T-cell (primary cell): ENCODE measurements around the gene VAV2. TPM values are rescaled to one million over a fixed set of nuclear protein-coding genes. Genes with fewer than 3 reads are reported as not detected.

Experiments used
- ATAC-seq, 4 experiments: fragments of 200-7000 bp in 3 of 4; fragments of 150-1000 bp in 1 of 4; cut with Tn5 transposase; replicated peaks in 1 of 4; 1 replicate in 3 of 4; 2 replicates in 1 of 4; pipeline ENCODE4 v1.10.0; 2021; ENCODE audit warnings: moderate library complexity in 3 of 4, mild to moderate bottlenecking in 2 of 4, moderate number of reproducible peaks in 1 of 4
- CTCF ChIA-PET, 2 donors: fragments of 300-600 bp; sonication (Branson Sonifier 250); formaldehyde crosslinking; loops; one replicate each; lab custom pipeline; 2022; ENCODE audit warnings: antibody characterized with exemption in 2 of 2; lab: Charles Lee
- POLR2A ChIA-PET, 2 donors: fragments of 300-600 bp; sonication (Branson Sonifier 250); formaldehyde crosslinking; loops; one replicate each; lab custom pipeline; 2022; ENCODE audit warnings: antibody characterized with exemption in 2 of 2; lab: Charles Lee
- DNase-seq, 35 experiments: peaks; one replicate each; pipeline versions ENCODE4 v3.0.0 to v3.0.0-alpha.2; 2013 to 2023
- H3K27ac ChIP-seq: one replicate; pipeline ENCODE4 v1.5.1; 2013; ENCODE audit warnings: low read length
- H3K27me3 ChIP-seq, 2 experiments: replicated peaks in 1 of 2; 1 replicate in 1 of 2; 2 replicates in 1 of 2; pipeline versions ENCODE4 v1.6.1 to v1.7.0; 2013; ENCODE audit warnings: low read length in 1 of 2, mixed read lengths in 1 of 2; ENCODE audit not compliant: control insufficient read depth in 2 of 2, insufficient read depth in 2 of 2; ENCODE audit errors: extremely low read depth in 1 of 2
- H3K36me3 ChIP-seq, 2 donors: 1 replicate in 1 of 2; 2 replicates in 1 of 2; pipeline versions ENCODE4 v1.6.1 to v1.7.0; 2013; ENCODE audit warnings: low read length in 1 of 2; ENCODE audit not compliant: control insufficient read depth in 2 of 2, insufficient read depth in 1 of 2; ENCODE audit errors: extremely low read depth in 1 of 2
- H3K4me1 ChIP-seq, 2 experiments: 1 replicate in 1 of 2; 2 replicates in 1 of 2; pipeline versions ENCODE4 v1.6.1 to v1.7.0; 2013; ENCODE audit warnings: low read length in 2 of 2, mixed read lengths in 1 of 2; ENCODE audit not compliant: insufficient read depth in 2 of 2, control insufficient read depth in 1 of 2; ENCODE audit errors: extremely low read depth in 1 of 2
- H3K4me3 ChIP-seq, 2 donors: 1 replicate in 1 of 2; 2 replicates in 1 of 2; pipeline versions ENCODE4 v1.5.1 to v1.7.0; 2013; ENCODE audit warnings: mild to moderate bottlenecking in 2 of 2, low read length in 1 of 2, moderate library complexity in 1 of 2; ENCODE audit not compliant: control insufficient read depth in 1 of 2; ENCODE audit errors: extremely low read depth in 1 of 2
- H3K9me3 ChIP-seq: 2 replicates; pipeline ENCODE4 v1.7.0; 2013
- H3K27ac Mint-ChIP-seq, 2 donors: one replicate each; pipeline ENCODE4 v1.8.0; 2020 to 2021; ENCODE audit warnings: mild to moderate bottlenecking in 2 of 2, mixed read lengths in 2 of 2
- H3K27me3 Mint-ChIP-seq, 2 donors: one replicate each; pipeline ENCODE4 v1.8.0; 2021 to 2022; ENCODE audit warnings: mixed read lengths in 2 of 2
- H3K36me3 Mint-ChIP-seq: one replicate; pipeline ENCODE4 v1.8.0; 2021; ENCODE audit warnings: mixed read lengths
- H3K4me1 Mint-ChIP-seq, 3 donors: one replicate each; pipeline ENCODE4 v1.8.0; 2020 to 2022; ENCODE audit warnings: mixed read lengths in 3 of 3, mild to moderate bottlenecking in 1 of 3
- H3K4me3 Mint-ChIP-seq, 3 donors: one replicate each; pipeline ENCODE4 v1.8.0; 2020 to 2022; ENCODE audit warnings: mild to moderate bottlenecking in 3 of 3, mixed read lengths in 3 of 3, moderate library complexity in 3 of 3
- H3K9me3 Mint-ChIP-seq, 3 donors: one replicate each; pipeline ENCODE4 v1.8.0; 2020 to 2022; ENCODE audit warnings: mixed read lengths in 3 of 3
- WGBS: methylation state at CpG from one replicate; pipeline ENCODE4 v1.1.5; 2013; ENCODE audit warnings: missing lambda C conversion rate; ENCODE audit not compliant: insufficient coverage; 5-methylcytosine and 5-hydroxymethylcytosine counted together
- total RNA-seq, 35 experiments: library from RNA in 6 of 35; stranded (reverse) in 6 of 35; fragments of 120-200 nt in 1 of 35; gene quantifications; one replicate each; pipeline versions ENCODE4 v1.2.1 to v1.2.4 and lab custom pipeline; 2013 to 2026

Gene VAV2
- total RNA-seq, 5 donors from 2014 or later (not counting 1 experiment from before 2014, with no cell fraction given), result 1.2 to 7.5 (median 4.9) TPM

DNA sequence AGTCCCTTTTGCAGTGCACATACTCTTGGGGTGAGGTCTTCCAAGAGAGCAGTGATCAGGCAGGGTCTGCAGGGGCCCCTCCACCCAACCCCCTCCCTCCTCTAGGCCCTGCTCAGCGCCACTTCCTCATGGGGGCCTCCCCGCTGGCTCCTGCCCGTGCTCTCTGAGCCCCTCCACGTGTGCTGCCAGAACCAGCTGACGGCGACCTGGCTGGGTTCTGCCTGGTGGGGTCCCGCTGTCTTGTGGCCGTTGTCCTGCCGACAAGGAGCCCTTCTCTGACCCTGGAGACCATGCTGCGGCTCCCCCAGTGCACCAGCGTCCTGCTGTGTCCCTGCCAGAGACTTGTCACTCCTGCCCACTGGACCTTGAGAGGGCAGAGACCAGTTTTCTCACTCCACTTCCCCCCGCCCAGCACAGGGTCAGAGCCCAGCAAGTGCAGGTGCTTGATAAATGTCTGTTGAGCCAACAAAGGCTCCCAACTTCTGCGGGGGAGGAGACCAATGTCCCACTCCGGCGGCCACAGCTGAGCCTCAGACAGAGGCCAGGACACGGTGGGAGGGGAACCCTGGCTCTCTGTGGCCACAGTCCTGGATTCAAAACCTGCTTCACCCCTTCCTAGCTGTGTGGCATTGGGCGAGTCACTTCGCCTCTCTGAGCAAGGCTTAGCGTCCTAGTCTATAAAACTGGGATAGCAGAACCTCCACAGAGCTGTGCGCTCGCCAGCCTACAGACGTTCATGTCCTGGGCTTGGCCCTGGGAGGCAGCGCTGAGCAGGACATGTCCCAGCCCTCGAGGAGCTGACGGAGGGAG lies 278.8 kb downstream of the VAV2 start:
- peaks cover 11 to 47% of the 10 kb centered on the region in 2 experiments for H3K4me1 ChIP-seq
- no peaks in the 10 kb centered on the region for H3K9me3 ChIP-seq
- H3K27ac ChIP-seq, result no peak overlapping the region
- no peaks in the 10 kb centered on the region for H3K36me3 ChIP-seq
- 76% methylated on average over 25 of the region's 25 CpGs for WGBS
- CTCF ChIA-PET, result no interaction called here
- POLR2A ChIA-PET, result no interaction called here
- H3K4me3 ChIP-seq, result no peak overlapping the region
- Mint-ChIP-seq H3K36me3 (no peaks in the 10 kb centered on the region), H3K9me3 (no peaks in the 10 kb centered on the region), H3K4me3 (no peak overlapping the region), H3K27ac (no peak overlapping the region), H3K27me3 (peaks cover 4 to 6% of the 10 kb centered on the region in 2 donors), H3K4me1 (peaks cover 15 to 21% (median 19%) of the 10 kb centered on the region in 3 donors)
- ATAC-seq (no peak), DNase-seq (no peak)
- H3K27me3 ChIP-seq, result peaks cover 0 to 41% of the 10 kb centered on the region in 2 experiments

DNA sequence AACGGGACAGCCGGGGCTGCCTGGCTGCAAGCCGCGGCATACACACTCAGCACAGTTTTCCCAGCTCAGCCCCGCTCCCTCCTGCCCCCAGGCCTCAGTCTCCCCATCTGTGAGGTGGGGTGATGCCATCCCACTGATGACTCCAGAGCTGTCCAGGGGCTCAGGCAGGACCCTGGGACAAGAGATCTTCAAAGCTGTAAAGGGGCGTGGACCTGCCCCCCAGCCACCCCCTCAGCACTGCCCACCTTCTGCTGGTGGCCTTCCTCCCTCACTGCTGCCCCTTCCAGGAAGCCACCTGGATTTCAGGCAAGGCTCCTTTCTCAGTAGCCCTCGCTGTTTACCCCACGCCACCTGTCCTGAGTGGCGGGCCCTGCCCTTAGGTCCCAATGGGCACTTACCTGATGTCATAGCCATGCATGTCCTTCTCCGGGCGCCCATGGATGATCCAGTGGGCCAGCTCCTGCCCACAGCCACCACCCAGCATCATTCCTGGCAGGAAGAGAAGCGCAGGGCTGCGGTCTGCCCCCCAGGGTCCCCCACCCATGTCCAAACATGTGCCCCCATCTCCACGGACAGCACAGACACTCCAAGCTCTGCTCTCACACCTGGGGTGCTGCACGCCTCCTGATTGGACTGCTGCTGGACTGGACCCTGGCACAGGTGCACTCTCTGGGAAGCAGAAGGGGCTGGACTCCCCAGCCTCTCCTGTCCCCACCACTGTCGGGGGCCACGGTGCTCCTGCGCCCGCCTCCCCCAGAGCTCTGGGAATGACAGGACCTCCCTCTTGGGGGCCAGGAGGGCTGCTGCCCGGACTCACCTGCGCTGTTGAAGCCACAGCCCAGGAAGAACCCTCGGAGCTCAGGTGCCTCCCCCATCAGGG lies 279.7 kb downstream of the VAV2 start:
- DNase-seq, result peak in 1 of 35 experiments; percentile 3
- WGBS, result 85% methylated on average over 15 of the region's 22 CpGs
- Histone ChIP-seq H3K9me3 (no peaks in the 10 kb centered on the region), H3K4me1 (peaks cover 11 to 55% of the 10 kb centered on the region in 2 experiments), H3K4me3 (no peak overlapping the region), H3K36me3 (no peaks in the 10 kb centered on the region), H3K27me3 (peaks cover 0 to 37% of the 10 kb centered on the region in 2 experiments), H3K27ac (no peak overlapping the region)
- ChIA-PET POLR2A (no interaction called here), CTCF (no interaction called here)
- no peaks in the 10 kb centered on the region for H3K36me3 Mint-ChIP-seq
- H3K4me1 Mint-ChIP-seq, result peaks cover 16 to 21% (median 19%) of the 10 kb centered on the region in 3 donors
- no peak for ATAC-seq
- H3K4me3 Mint-ChIP-seq, result no peak overlapping the region
- H3K9me3 Mint-ChIP-seq, result no peaks in the 10 kb centered on the region
- H3K27me3 Mint-ChIP-seq, result peaks cover 0 to 5% of the 10 kb centered on the region in 2 donors
- H3K27ac Mint-ChIP-seq, result no peak overlapping the region

Other genes starting within 250 kb of the VAV2 start
- 10 to 100 TPM in 4 of 5 donors, 1 to 10 TPM in 1; 8.4 to 18.0 (median 16.5) TPM for gene BRD3OS, start 33.2 kb upstream of the VAV2 start, total RNA-seq
- 10 to 100 TPM; 33.7 to 63.7 (median 58.2) TPM for gene BRD3, start 75.7 kb upstream of the VAV2 start, total RNA-seq
- gene WDR5, start 143.8 kb upstream of the VAV2 start, total RNA-seq, result 10 to 100 TPM; 17.5 to 38.3 (median 30.9) TPM
- gene RNU6ATAC, start 172.2 kb upstream of the VAV2 start, total RNA-seq, result 100 to 1,000 TPM in 2 of 5 donors, 10 to 100 TPM in 3; 55.0 to 121 (median 78.9) TPM